HCT116 (cell line): ENCODE data around the gene GZF1. TPM values are rescaled to one million over a fixed set of nuclear protein-coding genes. Genes with fewer than 3 reads are reported as not detected.

Source experiments
- ATAC-seq: fragments of 200-7000 bp; cut with Tn5 transposase; 2 replicates; pipeline ENCODE4 v1.9.1; 2020; ENCODE audit warnings: mild to moderate bottlenecking, moderate library complexity
- BruUV-seq: library from RNA; stranded (reverse); fragments of 400-500 nt; replicated peaks from 2 replicates; lab custom pipeline; 2021; lab: Mats Ljungman, UMichigan
- CTCF ChIA-PET: fragments of 300-600 bp; sonication (Branson Sonifier 250); formaldehyde crosslinking; loops from one replicate; lab custom pipeline; 2021; ENCODE audit warnings: antibody characterized with exemption; lab: Charles Lee
- POLR2A ChIA-PET: fragments of 300-600, 350-600 bp; sonication (Branson Sonifier 250); formaldehyde crosslinking; loops from one replicate; lab custom pipeline; 2021; ENCODE audit warnings: antibody characterized with exemption; lab: Charles Lee
- RAD21 ChIA-PET, 2 experiments: fragments of 300-600 bp; sonication (Branson Sonifier 250); formaldehyde crosslinking; loops; one replicate each; lab custom pipeline; 2023; ENCODE audit warnings: low total read pairs in 2 of 2; ENCODE audit not compliant: uncharacterized antibody in 2 of 2, unreplicated experiment in 2 of 2, low non-redundant PET in 1 of 2; lab: Charles Lee
- DNase-seq: peaks from one replicate; pipeline ENCODE4 v3.0.0-alpha.2; 2010; ENCODE audit warnings: low read depth, low spot score
- H2AFZ ChIP-seq: fragments of 200-600 bp; shearing (Covaris generic), sonication (generic); 2 replicates; pipeline ENCODE4 v1.6.1; 2017; ENCODE audit warnings: low read depth, mixed run types, mixed read lengths, antibody characterized with exemption, low read length; ENCODE audit not compliant: poor library complexity, severe bottlenecking
- H3K27ac ChIP-seq: 2 replicates; pipeline ENCODE4 v1.5.1; 2012; ENCODE audit warnings: low read depth, low read length
- H3K27me3 ChIP-seq: fragments of 200-600 bp; sonication (generic); 2 replicates; pipeline ENCODE4 v1.6.1; 2016; ENCODE audit warnings: mixed run types, low read length, mixed read lengths; ENCODE audit not compliant: insufficient read depth
- H3K36me3 ChIP-seq, 2 experiments: fragments of 200-500 bp in 1 of 2; fragments of 200-600 bp in 1 of 2; sonication (Bioruptor generic) in 1 of 2; sonication (generic) in 1 of 2; 2 replicates each; pipeline versions ENCODE4 v1.5.1 to v1.6.1; 2014 to 2016; ENCODE audit warnings: low read length in 2 of 2, inconsistent platforms in 1 of 2, mixed read lengths in 1 of 2, mixed run types in 1 of 2; ENCODE audit not compliant: insufficient read depth in 2 of 2, control insufficient read depth in 1 of 2
- H3K4me1 ChIP-seq, 2 experiments: fragments of 200-600 bp in 1 of 2; sonication (generic) in 1 of 2; 2 replicates each; pipeline versions ENCODE4 v1.5.1 to v1.6.1; 2012 to 2017; ENCODE audit warnings: low read length in 2 of 2, inconsistent platforms in 1 of 2, mild to moderate bottlenecking in 1 of 2, mixed read lengths in 1 of 2, mixed run types in 1 of 2, moderate library complexity in 1 of 2; ENCODE audit not compliant: insufficient read depth in 2 of 2, control insufficient read depth in 1 of 2
- H3K4me2 ChIP-seq: fragments of 200-600 bp; sonication (generic); 2 replicates; pipeline ENCODE4 v1.6.1; 2017; ENCODE audit warnings: mixed run types, low read length, mixed read lengths
- H3K4me3 ChIP-seq, 2 experiments: fragments of 200-600 bp in 1 of 2; sonication (generic) in 1 of 2; replicated peaks in 1 of 2; 2 replicates each; pipeline ENCODE4 v1.5.1; 2011 to 2016; ENCODE audit warnings: low read length in 2 of 2, control low read depth in 1 of 2, low read depth in 1 of 2, mild to moderate bottlenecking in 1 of 2, mixed read lengths in 1 of 2, mixed run types in 1 of 2
- H3K79me2 ChIP-seq: fragments of 200-600 bp; sonication (generic); 2 replicates; pipeline ENCODE4 v1.6.1; 2017; ENCODE audit warnings: mild to moderate bottlenecking, mixed run types, low read length, moderate library complexity, mixed read lengths; ENCODE audit not compliant: insufficient read depth
- H3K9ac ChIP-seq: fragments of 200-600 bp; sonication (generic); 2 replicates; pipeline ENCODE4 v1.6.1; 2016; ENCODE audit warnings: low read length, mixed read lengths
- H3K9me2 ChIP-seq: fragments of 200-600 bp; sonication (generic), shearing (Covaris generic); 2 replicates; pipeline ENCODE4 v1.6.1; 2017; ENCODE audit warnings: mixed run types, mild to moderate bottlenecking, moderate library complexity; ENCODE audit not compliant: insufficient read depth
- H3K9me3 ChIP-seq, 2 experiments: fragments of 200-500 bp in 1 of 2; fragments of 200-600 bp in 1 of 2; sonication (Bioruptor generic) in 1 of 2; sonication (generic) in 1 of 2; 2 replicates each; pipeline ENCODE4 v1.6.1; 2014 to 2017; ENCODE audit warnings: low read length in 2 of 2, mixed read lengths in 2 of 2, inconsistent platforms in 1 of 2, low read depth in 1 of 2, mild to moderate bottlenecking in 1 of 2, mixed run types in 1 of 2, moderate library complexity in 1 of 2; ENCODE audit not compliant: control insufficient read depth in 1 of 2, insufficient read depth in 1 of 2
- H4K20me1 ChIP-seq: fragments of 200-600 bp; sonication (generic), shearing (Covaris generic); 2 replicates; pipeline ENCODE4 v1.6.1; 2017; ENCODE audit warnings: mixed run types, mild to moderate bottlenecking, moderate library complexity; ENCODE audit not compliant: insufficient read depth
- EGR1 ChIP-seq: IDR thresholded peaks from 2 replicates; pipeline ENCODE4 v1.6.1; 2012; ENCODE audit warnings: low read depth
- ELF1 ChIP-seq: IDR thresholded peaks from 2 replicates; pipeline ENCODE4 v1.6.1; 2012; ENCODE audit warnings: low read depth, borderline replicate concordance
- POLR2AphosphoS5 ChIP-seq: IDR thresholded peaks from 2 replicates; pipeline ENCODE4 v1.6.1; 2011; ENCODE audit warnings: mild to moderate bottlenecking, low read depth, low read length, moderate library complexity
- REST ChIP-seq: IDR thresholded peaks from 2 replicates; pipeline ENCODE4 v1.6.1; 2012; ENCODE audit warnings: low read depth
- SIN3A ChIP-seq: IDR thresholded peaks from 2 replicates; pipeline ENCODE4 v1.6.1; 2012; ENCODE audit warnings: low read depth
- SP1 ChIP-seq: IDR thresholded peaks from 2 replicates; pipeline ENCODE4 v1.6.1; 2012; ENCODE audit warnings: low read depth
- SRF ChIP-seq: IDR thresholded peaks from 2 replicates; pipeline ENCODE4 v1.6.1; 2012; ENCODE audit warnings: low read depth
- TCF7L2 ChIP-seq: IDR thresholded peaks from 2 replicates; pipeline ENCODE4 v1.7.0; 2011; ENCODE audit warnings: borderline replicate concordance, inconsistent platforms; ENCODE audit not compliant: insufficient read depth, insufficient read length; ENCODE audit errors: extremely low read depth
- ZNF274 ChIP-seq: fragments of 200-500 bp; sonication (Bioruptor generic); IDR thresholded peaks from 2 replicates; pipeline ENCODE4 v1.6.1; 2014; ENCODE audit warnings: mild to moderate bottlenecking, low read depth, low read length, inconsistent platforms
- intact Hi-C: fragments of 100-400 bp; cut with micrococcal nuclease; formaldehyde crosslinking; loops from 2 replicates; pipeline ENCODE4 v1.10.0; 2022
- total RNA-seq: library from RNA; stranded (reverse); gene quantifications from one replicate; pipeline ENCODE4 v1.2.1, GENCODE V29; 2021; ENCODE audit not compliant: unreplicated experiment
- TF ChIP-seq, protein P1 (sequence below): IDR thresholded peaks from 2 replicates; pipeline ENCODE4 v1.6.1; 2012
- TF ChIP-seq, protein P2 (sequence below): IDR thresholded peaks from 2 replicates; pipeline ENCODE4 v1.6.1; 2011; ENCODE audit warnings: mild to moderate bottlenecking, low read length, moderate library complexity; ENCODE audit not compliant: insufficient replicate concordance; ENCODE audit errors: extremely low read depth

The GZF1 gene
- total RNA-seq, 1 experiment from 2014 or later = 10.4 TPM

DNA sequence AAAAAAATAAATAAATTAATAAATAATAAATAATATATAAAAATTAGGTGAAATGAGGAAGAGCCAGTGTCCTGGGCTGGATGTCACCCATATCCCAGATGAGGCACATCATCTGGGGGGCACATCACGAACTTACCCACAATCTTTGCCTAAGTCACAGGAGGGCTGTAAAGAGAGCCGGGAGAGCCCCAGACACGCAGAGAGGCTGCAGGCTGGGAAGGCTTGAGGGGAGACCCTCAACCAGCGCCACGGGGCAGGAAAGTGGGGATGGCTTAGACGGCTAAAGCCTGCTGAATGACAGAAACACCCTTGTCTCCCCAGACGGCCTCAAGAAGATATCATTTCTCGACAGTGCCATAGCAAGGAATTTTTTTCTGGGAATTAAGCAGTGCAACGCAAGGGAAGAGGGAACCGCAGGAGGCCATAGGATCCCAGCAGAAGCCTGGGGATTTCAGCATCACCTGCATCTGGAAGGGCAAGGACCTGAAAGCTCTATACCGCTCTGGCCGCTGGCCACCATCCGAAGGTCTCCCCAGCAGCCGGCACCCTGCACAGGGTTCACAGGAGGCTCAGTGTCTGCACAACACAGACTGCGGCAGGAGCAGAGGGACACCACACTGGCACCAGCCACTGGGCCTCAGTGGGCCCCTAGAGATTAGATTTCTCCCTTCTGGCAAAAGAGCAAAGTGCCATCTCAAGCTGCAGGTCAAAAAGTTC is 34.2 kb upstream of the GZF1 start:
- RAD21 ChIA-PET = no interaction called here
- Histone ChIP-seq H2AFZ (no peak overlapping the region), H3K4me3 (no peak overlapping the region), H3K27ac (no peak overlapping the region), H3K27me3 (peaks cover 58% of the 10 kb centered on the region), H3K36me3 (no peaks in the 10 kb centered on the region), H3K9ac (no peak overlapping the region), H3K4me2 (no peak overlapping the region), H3K79me2 (no peaks in the 10 kb centered on the region), H3K9me2 (no peaks in the 10 kb centered on the region), H4K20me1 (no peaks in the 10 kb centered on the region), H3K9me3 (no peaks in the 10 kb centered on the region), H3K4me1 (no peaks in the 10 kb centered on the region)
- TF ChIP-seq SIN3A = no peak
- no peak for TF ChIP-seq ZNF274
- TF ChIP-seq, protein P1, sequence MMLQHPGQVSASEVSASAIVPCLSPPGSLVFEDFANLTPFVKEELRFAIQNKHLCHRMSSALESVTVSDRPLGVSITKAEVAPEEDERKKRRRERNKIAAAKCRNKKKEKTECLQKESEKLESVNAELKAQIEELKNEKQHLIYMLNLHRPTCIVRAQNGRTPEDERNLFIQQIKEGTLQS = no peak
- TF ChIP-seq POLR2AphosphoS5 = no peak
- TF ChIP-seq ELF1 = no peak
- no peak for TF ChIP-seq TCF7L2
- TF ChIP-seq, protein P2, sequence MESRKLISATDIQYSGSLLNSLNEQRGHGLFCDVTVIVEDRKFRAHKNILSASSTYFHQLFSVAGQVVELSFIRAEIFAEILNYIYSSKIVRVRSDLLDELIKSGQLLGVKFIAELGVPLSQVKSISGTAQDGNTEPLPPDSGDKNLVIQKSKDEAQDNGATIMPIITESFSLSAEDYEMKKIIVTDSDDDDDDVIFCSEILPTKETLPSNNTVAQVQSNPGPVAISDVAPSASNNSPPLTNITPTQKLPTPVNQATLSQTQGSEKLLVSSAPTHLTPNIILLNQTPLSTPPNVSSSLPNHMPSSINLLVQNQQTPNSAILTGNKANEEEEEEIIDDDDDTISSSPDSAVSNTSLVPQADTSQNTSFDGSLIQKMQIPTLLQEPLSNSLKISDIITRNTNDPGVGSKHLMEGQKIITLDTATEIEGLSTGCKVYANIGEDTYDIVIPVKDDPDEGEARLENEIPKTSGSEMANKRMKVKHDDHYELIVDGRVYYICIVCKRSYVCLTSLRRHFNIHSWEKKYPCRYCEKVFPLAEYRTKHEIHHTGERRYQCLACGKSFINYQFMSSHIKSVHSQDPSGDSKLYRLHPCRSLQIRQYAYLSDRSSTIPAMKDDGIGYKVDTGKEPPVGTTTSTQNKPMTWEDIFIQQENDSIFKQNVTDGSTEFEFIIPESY = no peak
- TF ChIP-seq EGR1 = no peak
- TF ChIP-seq REST = no peak
- TF ChIP-seq SP1 = no peak
- no peak for TF ChIP-seq SRF
- no TSS peak for BruUV-seq
- no peak for DNase-seq
- intact Hi-C loops = loop anchor here (10.0 kb wide), 1 partner anchor 273 kb away; no protein-coding TSS in a partner anchor
- POLR2A ChIA-PET = no interaction called here
- CTCF ChIA-PET = no interaction called here
- no peak for ATAC-seq
